Activated CD8-positive, alpha-beta memory T cell treated with anti-CD3 and anti-CD28 coated beads, Interleukin-2, amount 50 U/mL, for 24 hours (primary cell): ENCODE results near the gene ALLC.
A peak's percentile ranks its signal among the peaks of the same experiment; 100 is the strongest.

Source experiments
- DNase-seq: peaks from one replicate; pipeline ENCODE4 v3.0.0-alpha.2; 2020; ENCODE audit errors: extremely low read depth

Gene ALLC

GRCh38 chr2:3639653-3640052, 18.3 kb upstream of the ALLC start:
- no peak for DNase-seq

DNA sequence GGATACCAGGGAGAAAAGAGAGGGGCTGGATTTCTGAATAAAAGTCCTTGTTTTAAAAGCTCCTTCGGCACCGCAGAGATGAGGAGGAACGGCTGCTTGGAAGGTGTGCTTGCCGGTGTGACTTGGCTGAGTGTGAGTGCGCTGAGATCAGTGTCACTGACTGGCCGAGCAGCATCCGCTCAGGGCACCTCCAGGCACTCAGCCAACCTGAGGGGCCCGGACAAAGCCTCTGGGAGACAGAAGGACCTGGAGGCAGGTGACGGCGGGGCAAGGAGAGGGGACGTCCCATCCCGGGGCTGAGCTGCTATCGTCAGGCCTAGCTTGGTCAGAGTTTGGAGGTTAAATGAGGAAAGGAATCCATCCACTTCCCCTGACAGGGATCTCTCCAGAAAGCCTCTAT, 16.8 kb upstream of the ALLC start:
- no peak for DNase-seq

DNA sequence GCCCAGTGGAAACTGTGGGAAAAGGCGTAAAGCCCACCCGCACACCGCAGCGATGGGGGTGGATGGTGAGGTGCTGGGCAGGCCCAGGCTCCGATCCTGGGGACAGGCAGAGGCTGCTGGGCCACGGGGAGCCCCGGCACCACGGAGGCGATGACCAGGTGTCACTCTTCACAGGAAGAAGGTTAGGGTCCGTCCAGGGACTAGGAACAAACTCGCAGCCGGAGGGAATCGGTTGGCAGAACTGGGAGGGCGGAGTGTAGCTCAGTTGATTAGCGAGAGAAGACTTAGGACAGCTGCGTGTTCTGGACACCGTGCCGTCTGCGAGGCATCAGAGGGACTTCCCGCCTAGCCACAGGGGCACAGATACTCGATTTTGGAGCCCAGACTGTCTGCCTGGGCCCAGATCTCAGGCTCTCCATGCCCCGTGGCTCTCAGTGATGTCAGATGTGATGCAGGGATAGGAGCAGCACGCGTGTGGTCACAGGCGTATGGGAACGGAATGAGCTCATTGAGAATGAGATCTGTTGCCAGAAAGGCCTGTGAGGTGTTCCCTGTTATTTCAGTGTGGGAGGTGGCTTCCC, 16.1 kb upstream of the ALLC start:
- no peak for DNase-seq

DNA sequence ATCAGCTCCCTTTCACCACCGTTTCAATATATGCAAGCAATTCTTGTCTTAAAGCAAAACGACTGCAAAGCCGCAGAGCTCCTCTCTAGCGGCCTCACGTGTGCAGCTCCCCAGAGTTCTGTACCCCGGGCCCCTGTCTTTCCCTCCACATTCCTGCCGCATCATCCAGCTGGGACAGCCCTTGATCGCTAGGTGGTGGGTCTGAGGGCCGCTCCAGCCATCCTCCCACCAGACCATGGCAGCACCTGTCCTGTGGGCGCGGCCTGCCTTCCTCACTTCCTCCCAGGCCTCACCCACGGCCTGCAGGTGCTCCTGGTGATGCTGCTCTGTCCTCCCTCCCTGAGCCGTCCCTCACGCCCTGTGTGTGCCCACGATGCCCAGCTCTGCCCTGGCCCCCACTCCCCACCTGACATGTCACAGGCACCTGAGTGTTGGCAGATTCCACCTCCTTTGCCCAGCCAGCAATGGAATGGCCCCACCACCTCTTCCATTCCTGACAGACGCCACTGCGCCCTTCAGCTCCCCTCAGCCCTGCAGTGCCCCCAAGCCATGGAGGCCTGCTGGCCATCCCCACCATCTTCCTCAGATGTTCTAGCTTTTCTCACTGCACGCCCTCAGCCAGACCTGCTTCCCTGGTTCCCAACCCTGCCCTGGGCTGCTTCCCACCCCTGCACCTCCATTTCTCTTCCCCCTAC, 15.3 kb upstream of the ALLC start:
- no peak for DNase-seq

GRCh38 chr2:3643371-3644245, 14.4 kb upstream of the ALLC start:
- DNase-seq, result no peak

DNA sequence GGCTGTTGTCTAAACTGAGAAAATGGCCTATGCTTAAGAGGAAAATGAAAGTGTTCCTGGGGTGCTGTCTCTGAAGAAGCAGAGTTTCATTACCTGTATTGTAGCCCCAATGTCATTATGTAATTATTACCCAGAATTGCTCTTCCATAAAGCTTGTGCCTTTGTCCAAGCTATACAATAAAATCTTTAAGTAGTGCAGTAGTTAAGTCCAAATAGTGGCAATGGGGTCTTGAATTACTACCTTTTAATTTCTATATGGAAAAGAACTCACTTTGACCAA, 13.8 kb upstream of the ALLC start:
- DNase-seq, result no peak

- no peak for DNase-seq
These were observed 13.0 kb upstream of the ALLC start for GRCh38 chr2:3644891-3645605.

- no peak for DNase-seq
These were observed 12.1 kb upstream of the ALLC start for GRCh38 chr2:3645745-3646389.

- DNase-seq, result no peak
These were observed 11.6 kb upstream of the ALLC start for GRCh38 chr2:3646446-3646845.

DNA sequence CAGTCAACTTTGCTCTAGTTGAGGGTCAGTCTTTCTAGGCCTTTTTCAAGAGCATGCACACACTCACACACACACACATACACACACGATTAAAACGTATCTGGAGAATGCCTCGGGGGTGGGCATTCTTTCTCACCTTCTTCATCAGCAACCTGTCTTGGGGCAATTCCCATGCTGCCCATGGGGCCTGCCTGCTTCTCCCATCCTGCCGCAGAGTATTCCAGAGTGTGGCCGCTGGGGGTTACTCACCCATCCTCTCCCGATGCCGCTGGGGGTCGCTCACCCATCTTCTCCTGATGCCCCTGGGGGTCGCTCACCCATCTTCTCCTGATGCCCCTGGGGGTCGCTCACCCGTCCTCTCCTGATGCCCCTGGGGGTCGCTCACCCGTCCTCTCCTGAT, 10.8 kb upstream of the ALLC start:
- no peak for DNase-seq

DNA sequence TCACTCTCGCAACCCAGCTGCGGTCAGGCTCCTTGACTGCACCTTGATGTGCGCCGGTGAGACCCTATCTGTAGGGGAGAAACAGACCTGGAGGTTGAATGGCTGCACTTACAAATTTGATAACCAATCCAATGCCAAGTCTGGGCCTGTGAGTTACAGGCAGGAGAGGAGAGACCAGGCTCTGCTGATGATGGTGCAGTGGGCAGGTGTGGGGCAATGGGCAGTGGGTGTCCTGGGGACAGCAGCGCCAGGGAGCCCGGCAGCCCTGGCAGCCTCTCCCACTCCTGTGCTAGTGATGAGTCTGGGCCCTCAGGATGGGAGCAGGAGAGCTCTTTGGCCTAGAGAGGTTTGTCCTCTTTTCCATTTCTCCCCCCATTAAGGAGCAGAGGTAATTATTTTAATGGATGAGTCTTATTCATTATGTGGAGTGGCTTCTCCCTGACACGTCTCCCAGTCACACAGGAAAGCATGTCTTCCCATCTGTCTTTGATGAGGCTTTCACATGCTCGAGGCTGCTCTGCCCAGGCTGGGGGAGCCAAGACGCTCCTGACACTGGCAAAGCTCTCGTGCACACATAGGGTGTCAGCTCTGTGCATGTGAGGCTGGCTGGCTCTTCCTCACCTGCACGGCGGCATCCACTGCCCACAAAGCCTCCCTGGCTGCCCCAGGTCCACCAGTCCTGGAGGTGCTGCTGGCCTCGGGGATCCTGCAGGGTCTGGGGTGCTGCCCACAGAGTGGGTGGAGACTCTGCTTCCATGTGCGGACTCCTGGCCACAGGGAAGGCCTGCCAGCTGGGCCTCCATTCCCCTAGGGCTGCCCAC, 10.0 kb upstream of the ALLC start:
- no peak for DNase-seq

GRCh38 chr2:3648652-3649177, 9.3 kb upstream of the ALLC start:
- DNase-seq, result no peak

DNA sequence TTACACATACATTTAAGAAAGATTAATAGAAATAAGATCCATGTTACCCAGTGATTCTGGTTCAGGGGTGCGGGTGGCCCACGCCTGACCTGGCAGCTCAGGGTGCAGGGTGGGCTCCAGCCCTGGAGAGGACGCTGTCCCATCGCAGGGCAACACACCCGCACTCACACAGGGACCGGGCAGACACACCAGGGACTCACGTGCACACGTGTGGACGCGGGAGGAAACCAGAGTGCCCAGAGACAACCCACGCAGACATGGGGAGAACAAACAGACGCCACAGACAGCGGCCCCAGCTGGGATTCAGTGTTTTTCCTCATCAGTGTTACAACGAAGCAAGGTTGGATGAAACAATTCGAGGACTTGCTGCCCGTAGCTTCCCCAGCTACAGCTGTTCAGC, 8.4 kb upstream of the ALLC start:
- DNase-seq, result no peak

GRCh38 chr2:3650140-3650920, 7.7 kb upstream of the ALLC start:
- DNase-seq, result no peak

- peak; percentile 19 for DNase-seq
These were observed 6.0 kb upstream of the ALLC start for GRCh38 chr2:3651691-3652648.

- DNase-seq, result no peak
These were observed 4.9 kb upstream of the ALLC start for GRCh38 chr2:3652896-3653625.

GRCh38 chr2:3654011-3654410, 4.0 kb upstream of the ALLC start:
- no peak for DNase-seq

DNA sequence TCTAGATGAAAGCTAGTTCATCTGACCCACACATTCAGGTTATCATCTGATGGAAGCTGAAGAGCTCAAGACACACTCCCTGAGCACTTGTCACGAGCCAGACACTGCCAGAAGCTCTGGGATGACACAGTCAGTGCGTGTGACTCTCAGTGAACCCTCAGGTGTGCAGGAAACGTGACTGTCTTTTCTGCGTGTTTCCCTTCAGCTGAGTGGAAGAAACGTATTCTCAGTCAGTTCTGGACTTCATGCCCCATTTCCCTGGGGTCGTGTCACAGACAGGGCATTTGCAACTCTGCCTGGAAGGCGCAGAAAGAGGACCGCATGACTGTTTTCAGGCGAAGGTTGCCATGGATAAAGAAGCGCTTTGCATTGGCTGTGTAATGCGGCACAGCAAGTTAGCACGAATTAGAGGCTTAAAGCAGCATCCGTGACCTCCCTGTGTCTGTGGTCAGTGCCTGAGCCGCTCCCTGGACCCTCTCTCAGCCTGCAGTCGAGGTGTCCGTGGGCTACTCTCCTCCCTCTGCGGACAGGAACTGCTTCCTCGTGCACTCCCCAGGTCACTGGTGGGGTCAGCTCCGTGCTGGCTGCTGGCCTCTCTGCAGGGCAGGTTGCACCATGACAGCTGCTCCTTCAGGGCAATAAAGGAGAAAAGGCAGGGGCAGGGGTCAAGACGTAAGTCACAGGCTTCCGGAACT, 3.3 kb upstream of the ALLC start:
- no peak for DNase-seq
